Naive thymus-derived CD4-positive, alpha-beta T cell (primary cell): ENCODE data around the gene ABRAXAS1. TPM values are rescaled to one million over a fixed set of nuclear protein-coding genes. Genes with fewer than 3 reads are reported as not detected.
A peak's percentile ranks its signal among the peaks of the same experiment; 100 is the strongest.

ENCODE experiments used
- ATAC-seq: fragments of 150-1000 bp; cut with Tn5 transposase; 2 replicates; pipeline ENCODE4 v1.10.0; 2021; ENCODE audit warnings: mild to moderate bottlenecking, moderate library complexity
- CTCF ChIA-PET: fragments of 350-600 bp; sonication (Branson Sonifier 250); formaldehyde crosslinking; loops from one replicate; lab custom pipeline; 2021; ENCODE audit warnings: antibody characterized with exemption; lab: Charles Lee
- POLR2A ChIA-PET: fragments of 350-600 bp; sonication (Branson Sonifier 250); formaldehyde crosslinking; loops from one replicate; lab custom pipeline; 2021; ENCODE audit warnings: antibody characterized with exemption, inconsistent platforms; lab: Charles Lee
- DNase-seq, 9 donors: peaks; one replicate each; pipeline versions ENCODE4 v3.0.0 to v3.0.0-alpha.2; 2020 to 2022; ENCODE audit warnings: mixed read lengths in 1 of 9
- H3K27ac ChIP-seq: one replicate; pipeline ENCODE4 v1.7.0; 2013; ENCODE audit warnings: mild to moderate bottlenecking, low read depth, low read length, moderate library complexity
- H3K27me3 ChIP-seq, 2 donors: one replicate each; pipeline ENCODE4 v1.7.0; 2013; ENCODE audit warnings: low read length in 2 of 2, mild to moderate bottlenecking in 2 of 2, moderate library complexity in 2 of 2; ENCODE audit not compliant: control insufficient read depth in 2 of 2, insufficient read depth in 2 of 2
- H3K36me3 ChIP-seq, 3 experiments: 1 replicate in 2 of 3; 2 replicates in 1 of 3; pipeline ENCODE4 v1.7.0; 2013; ENCODE audit warnings: low read length in 3 of 3, mild to moderate bottlenecking in 3 of 3, moderate library complexity in 1 of 3; ENCODE audit not compliant: insufficient read depth in 3 of 3, control insufficient read depth in 2 of 3
- H3K4me1 ChIP-seq, 2 donors: one replicate each; pipeline ENCODE4 v1.7.0; 2013; ENCODE audit warnings: low read length in 2 of 2, mild to moderate bottlenecking in 2 of 2, moderate library complexity in 1 of 2; ENCODE audit not compliant: control insufficient read depth in 2 of 2, insufficient read depth in 2 of 2
- H3K4me3 ChIP-seq: 2 replicates; pipeline ENCODE4 v1.7.0; 2013; ENCODE audit warnings: mild to moderate bottlenecking, low read length
- H3K9me3 ChIP-seq, 3 experiments: 1 replicate in 2 of 3; 2 replicates in 1 of 3; pipeline ENCODE4 v1.7.0; 2013; ENCODE audit warnings: low read length in 3 of 3; ENCODE audit not compliant: control insufficient read depth in 2 of 3
- H3K27ac Mint-ChIP-seq, 9 donors: one replicate each; pipeline ENCODE4 v1.8.0; 2020 to 2022; ENCODE audit warnings: mixed read lengths in 9 of 9, mild to moderate bottlenecking in 8 of 9, moderate library complexity in 5 of 9, inconsistent platforms in 2 of 9
- H3K27me3 Mint-ChIP-seq, 5 donors: one replicate each; pipeline ENCODE4 v1.8.0; 2021 to 2022; ENCODE audit warnings: mixed read lengths in 5 of 5, mild to moderate bottlenecking in 1 of 5
- H3K36me3 Mint-ChIP-seq, 5 donors: one replicate each; pipeline ENCODE4 v1.8.0; 2020 to 2022; ENCODE audit warnings: mixed read lengths in 5 of 5, mild to moderate bottlenecking in 3 of 5, inconsistent platforms in 1 of 5
- H3K4me1 Mint-ChIP-seq, 7 donors: one replicate each; pipeline ENCODE4 v1.8.0; 2020 to 2022; ENCODE audit warnings: mixed read lengths in 7 of 7, mild to moderate bottlenecking in 3 of 7, inconsistent platforms in 1 of 7
- H3K4me3 Mint-ChIP-seq, 10 donors: one replicate each; pipeline ENCODE4 v1.8.0; 2020 to 2022; ENCODE audit warnings: mild to moderate bottlenecking in 10 of 10, mixed read lengths in 10 of 10, moderate library complexity in 6 of 10, inconsistent platforms in 2 of 10
- H3K9me3 Mint-ChIP-seq, 11 donors: one replicate each; pipeline ENCODE4 v1.8.0; 2020 to 2022; ENCODE audit warnings: mixed read lengths in 11 of 11, mild to moderate bottlenecking in 4 of 11, inconsistent platforms in 1 of 11, moderate library complexity in 1 of 11
- intact Hi-C, 2 donors: fragments of 100-400 bp; cut with micrococcal nuclease; formaldehyde crosslinking; loops; one replicate each; pipeline ENCODE4 v1.15.1; 2023
- polyA plus RNA-seq, 2 donors: library from polyadenylated mRNA; unstranded; fragments of 300-500 nt; fragmentation: Illumina TruSeq; gene quantifications; one replicate each; pipeline ENCODE4 v1.2.3, GENCODE V29; 2021
- total RNA-seq, 6 experiments: library from RNA in 5 of 6; stranded (reverse) in 5 of 6; gene quantifications; 1 replicate in 5 of 6; 2 replicates in 1 of 6; pipeline ENCODE4 v1.2.3 and lab custom pipeline; 2021 to 2026

ABRAXAS1 gene
- total and polyA plus RNA-seq, 7 experiments from 2014 or later, result 13.9 to 47.6 (median 19.4) TPM

GRCh38 chr4:83473423-83473822, 11.5 kb downstream of the ABRAXAS1 start:
- peaks cover 0 to 21% (median 10%) of the 10 kb centered on the region in 5 donors for H3K36me3 Mint-ChIP-seq
- H3K36me3 ChIP-seq, result peaks cover 0 to 22% (median 0%) of the 10 kb centered on the region in 3 experiments

DNA sequence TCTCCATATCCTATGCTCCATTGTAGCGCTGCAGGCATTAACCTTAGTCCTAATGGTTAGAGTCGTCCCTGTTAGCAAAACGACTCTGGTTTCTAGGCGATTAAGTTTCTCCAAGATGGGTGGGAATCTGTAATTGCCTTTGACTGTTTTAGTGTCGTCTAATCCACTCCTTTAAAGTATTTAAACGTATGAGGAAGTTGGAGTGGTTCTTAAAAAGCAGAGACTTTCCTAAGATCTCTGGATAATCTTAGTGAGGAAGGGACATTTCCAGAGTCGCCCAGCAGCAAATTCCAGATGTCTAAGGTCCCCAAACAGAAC, 28.8 kb downstream of the ABRAXAS1 start:
- POLR2A ChIA-PET, result interaction anchor here (0.5 to 4.4 kb wide), 13 partner anchors 11 to 1085 kb away, joined by 3 to 46 read pairs (median 5); partner anchors contain the start of genes ABRAXAS1, COPS4, COQ2 and GPAT3

More at GRCh38 chr4:83473423-83473822, 11.5 kb downstream of the ABRAXAS1 start:
- Histone ChIP-seq H3K9me3 (no peaks in the 10 kb centered on the region), H3K27ac (no peak overlapping the region), H3K27me3 (no peaks in the 10 kb centered on the region), H3K4me3 (no peak overlapping the region), H3K4me1 (no peaks in the 10 kb centered on the region)
- peaks cover 0 to 20% (median 10%) of the 10 kb centered on the region in 7 donors for H3K4me1 Mint-ChIP-seq
- intact Hi-C loops, result no loop called here
- H3K4me3 Mint-ChIP-seq, result no peak overlapping the region
- DNase-seq, result no peak
- H3K27me3 Mint-ChIP-seq, result no peaks in the 10 kb centered on the region
- ChIA-PET POLR2A (interaction anchor here (0.9 to 1.1 kb wide), 3 partner anchors 14 to 24 kb away, joined by 3 to 4 read pairs (median 3); no protein-coding TSS in a partner anchor), CTCF (no interaction called here)
- ATAC-seq, result no peak
- H3K9me3 Mint-ChIP-seq, result no peaks in the 10 kb centered on the region
- H3K27ac Mint-ChIP-seq, result no peak overlapping the region

DNA sequence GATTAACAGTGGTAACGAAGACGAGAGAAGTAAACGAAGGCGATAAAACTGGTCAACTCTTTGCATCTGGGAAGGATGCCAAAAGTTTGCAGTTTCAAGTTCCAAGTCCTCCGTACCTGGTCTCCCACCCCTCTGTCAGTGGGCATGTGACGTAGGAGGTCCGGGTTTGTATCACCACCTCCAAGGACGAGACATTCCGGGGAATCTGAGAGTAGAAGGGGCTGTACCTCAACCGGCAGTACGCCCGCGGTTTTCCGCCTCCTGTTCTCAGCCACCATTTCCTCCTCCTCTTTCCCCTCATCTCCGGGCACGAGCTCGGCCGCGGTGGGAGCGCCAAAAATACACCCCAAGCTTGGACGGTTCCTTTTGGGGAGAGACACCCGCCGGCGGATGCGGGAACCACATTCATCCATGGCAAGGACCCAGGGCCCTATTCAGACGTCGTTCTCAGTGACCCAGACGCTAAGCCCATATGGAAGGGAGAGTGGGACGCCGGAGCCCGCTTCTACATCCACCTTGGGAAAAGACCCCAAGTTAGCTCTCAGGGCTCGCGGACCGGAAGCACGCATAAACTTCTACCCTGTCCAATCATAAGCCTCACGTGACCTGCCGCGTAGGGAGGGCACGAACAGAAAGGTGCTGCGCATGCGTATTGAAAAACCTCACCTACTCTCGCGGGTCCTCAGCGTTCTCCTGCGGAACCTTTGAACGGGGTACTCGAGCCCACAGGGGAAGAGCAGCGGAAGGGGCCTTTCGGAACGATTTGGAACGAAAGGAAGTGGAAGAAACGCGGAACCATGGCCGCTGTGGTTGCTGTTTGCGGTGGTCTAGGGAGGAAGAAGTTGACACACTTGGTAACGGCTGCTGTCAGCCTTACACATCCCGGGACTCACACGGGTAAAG, 29.4 kb downstream of the ABRAXAS1 start, which contains the start of the genes HELQ and MRPS18C:
Gene HELQ (minus strand): TSS at position 543 of the 903 bp plus-strand sequence. CDS start 130 bp downstream, at position 413.
Gene MRPS18C (plus strand): TSS at position 778 of the 903 bp plus-strand sequence. CDS start 20 bp downstream, at position 798.
- H3K36me3 Mint-ChIP-seq, result peaks cover 12 to 47% (median 40%) of the 10 kb centered on the region in 5 donors
- ChIA-PET POLR2A (interaction anchor here (0.5 to 4.4 kb wide), 25 partner anchors 10 to 1084 kb away, joined by 3 to 46 read pairs (median 4); partner anchors contain the start of genes ABRAXAS1, COPS4, COQ2 and GPAT3), CTCF (interaction anchor here (0.6 to 1.8 kb wide), 2 partner anchors 11 to 593 kb away, joined by 6 to 7 read pairs; no protein-coding TSS in a partner anchor)
- Histone ChIP-seq H3K27ac (peak within 1 kb of the TSS; percentile 98), H3K4me1 (peaks cover 24 to 33% of the 10 kb centered on the region in 2 donors), H3K9me3 (no peaks in the 10 kb centered on the region), H3K4me3 (peak within 1 kb of the TSS; percentile 75), H3K27me3 (no peaks in the 10 kb centered on the region), H3K36me3 (peaks cover 0 to 35% (median 21%) of the 10 kb centered on the region in 3 experiments)
- H3K27me3 Mint-ChIP-seq, result peaks cover 0 to 3% (median 0%) of the 10 kb centered on the region in 5 donors
- H3K9me3 Mint-ChIP-seq, result peaks cover 0 to 5% (median 0%) of the 10 kb centered on the region in 11 donors
- peak within 1 kb of the TSS; percentile 98 to 100 (median 99) for H3K4me3 Mint-ChIP-seq
- DNase-seq (peak; percentile 77 to 98 (median 97)), ATAC-seq (peak; percentile 94)
- H3K4me1 Mint-ChIP-seq, result peaks cover 21 to 75% (median 58%) of the 10 kb centered on the region in 7 donors
- H3K27ac Mint-ChIP-seq, result peak within 1 kb of the TSS; percentile 100
- intact Hi-C loops, result loop anchor here (1.0 to 10.0 kb wide), 23 partner anchors 30 to 1981 kb away; partner anchors contain the start of genes ABRAXAS1 (in 2 of the 2), COQ2 (in 2 of the 2), HPSE (in 2 of the 2) and PLAC8 (in 2 of the 2)

More for the DNA sequence above, 28.8 kb downstream of the ABRAXAS1 start:
- H3K4me3 ChIP-seq, result peak overlapping the region; percentile 75
- peaks cover 12 to 44% (median 39%) of the 10 kb centered on the region in 5 donors for H3K36me3 Mint-ChIP-seq
- H3K27me3 Mint-ChIP-seq, result peaks cover 0 to 3% (median 0%) of the 10 kb centered on the region in 5 donors
- H3K4me3 Mint-ChIP-seq, result peak overlapping the region; percentile 98 to 100 (median 99)
- peak overlapping the region; percentile 100 for H3K27ac Mint-ChIP-seq
- H3K4me1 Mint-ChIP-seq, result peaks cover 21 to 72% (median 58%) of the 10 kb centered on the region in 7 donors
- H3K9me3 ChIP-seq, result no peaks in the 10 kb centered on the region
- H3K4me1 ChIP-seq, result peaks cover 24 to 33% of the 10 kb centered on the region in 2 donors
- intact Hi-C loops, result loop anchor here (5.0 to 10.0 kb wide), 4 partner anchors 341 to 1981 kb away; partner anchors contain the start of genes PLAC8 (in 2 of the 2), CDS1 (in 1 of the 2) and RASGEF1B (in 1 of the 2)
- peaks cover 0 to 5% (median 0%) of the 10 kb centered on the region in 11 donors for H3K9me3 Mint-ChIP-seq
- H3K36me3 ChIP-seq, result peaks cover 0 to 40% (median 24%) of the 10 kb centered on the region in 3 experiments
- peak overlapping the region; percentile 98 for H3K27ac ChIP-seq
- CTCF ChIA-PET, result no interaction called here
- no peak for ATAC-seq
- no peak for DNase-seq
- no peaks in the 10 kb centered on the region for H3K27me3 ChIP-seq

DNA sequence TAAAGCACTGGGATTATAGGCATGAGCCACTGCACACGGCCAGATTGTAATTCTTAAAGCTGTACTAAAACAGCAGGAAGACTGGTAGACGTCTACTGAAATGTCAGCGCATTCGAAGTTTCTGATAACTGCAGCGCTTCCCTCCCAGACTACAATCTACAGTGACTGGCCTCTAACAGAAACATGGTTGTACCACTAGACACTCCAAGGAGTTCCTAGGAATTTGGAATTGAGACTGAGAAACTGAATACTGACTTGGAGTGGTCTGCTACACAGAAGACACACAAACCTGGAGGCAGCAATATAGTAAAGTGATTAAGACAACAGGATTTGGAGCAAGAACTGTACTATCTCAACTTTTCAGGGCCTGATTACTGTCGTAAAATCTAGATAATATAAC, 30.2 kb downstream of the ABRAXAS1 start:
- peak overlapping the region; percentile 100 for H3K27ac Mint-ChIP-seq
- intact Hi-C loops, result loop anchor here (1.0 to 10.0 kb wide), 23 partner anchors 31 to 1980 kb away; partner anchors contain the start of genes ABRAXAS1 (in 2 of the 2), COQ2 (in 2 of the 2), HPSE (in 2 of the 2) and PLAC8 (in 2 of the 2)
- Histone ChIP-seq H3K27ac (peak overlapping the region; percentile 98), H3K9me3 (no peaks in the 10 kb centered on the region), H3K36me3 (peaks cover 0 to 28% (median 21%) of the 10 kb centered on the region in 3 experiments), H3K4me3 (peak overlapping the region; percentile 75), H3K4me1 (peaks cover 24 to 33% of the 10 kb centered on the region in 2 donors), H3K27me3 (no peaks in the 10 kb centered on the region)
- peaks cover 22 to 79% (median 58%) of the 10 kb centered on the region in 7 donors for H3K4me1 Mint-ChIP-seq
- peak in 3 of 9 donors; percentile 5 to 18 (median 16) for DNase-seq
- no peak for ATAC-seq
- H3K36me3 Mint-ChIP-seq, result peaks cover 12 to 50% (median 40%) of the 10 kb centered on the region in 5 donors
- ChIA-PET CTCF (interaction anchor here (1.8 kb wide), 1 partner anchor 10 kb away, joined by 6 read pairs; no protein-coding TSS in a partner anchor), POLR2A (interaction anchor here (0.6 to 4.4 kb wide), 16 partner anchors 9 to 1026 kb away, joined by 3 to 46 read pairs (median 5); partner anchors contain the start of genes ABRAXAS1, COPS4, COQ2 and GPAT3)
- peaks cover 0 to 3% (median 0%) of the 10 kb centered on the region in 5 donors for H3K27me3 Mint-ChIP-seq
- peak overlapping the region; percentile 98 to 100 (median 99) for H3K4me3 Mint-ChIP-seq
- peaks cover 0 to 5% (median 0%) of the 10 kb centered on the region in 11 donors for H3K9me3 Mint-ChIP-seq

- CTCF ChIA-PET, result interaction anchor here (0.7 kb wide), 1 partner anchor 257 kb away, joined by 4 read pairs; no protein-coding TSS in a partner anchor
- DNase-seq (no peak), ATAC-seq (no peak)
Observed at GRCh38 chr4:83449009-83449408, 35.9 kb downstream of the ABRAXAS1 start.

More at GRCh38 chr4:83449009-83449408, 35.9 kb downstream of the ABRAXAS1 start:
- peaks cover 7 to 47% (median 39%) of the 10 kb centered on the region in 7 donors for H3K4me1 Mint-ChIP-seq
- intact Hi-C loops, result no loop called here
- H3K27ac Mint-ChIP-seq, result peak overlapping the region in 7 of 9 donors; percentile 7 to 82 (median 59)
- H3K36me3 Mint-ChIP-seq, result peaks cover 17 to 42% (median 38%) of the 10 kb centered on the region in 5 donors
- Histone ChIP-seq H3K4me1 (peaks cover 4 to 7% of the 10 kb centered on the region in 2 donors), H3K36me3 (peaks cover 7 to 27% (median 15%) of the 10 kb centered on the region in 3 experiments), H3K9me3 (no peaks in the 10 kb centered on the region), H3K27me3 (no peaks in the 10 kb centered on the region), H3K27ac (peak overlapping the region; percentile 5), H3K4me3 (no peak overlapping the region)
- POLR2A ChIA-PET, result interaction anchor here (0.8 to 1.1 kb wide), 2 partner anchors 13 to 25 kb away, joined by 3 read pairs; no protein-coding TSS in a partner anchor
- no peaks in the 10 kb centered on the region for H3K9me3 Mint-ChIP-seq
- H3K27me3 Mint-ChIP-seq, result no peaks in the 10 kb centered on the region
- no peak overlapping the region for H3K4me3 Mint-ChIP-seq
